Astrocyte of the spinal cord (primary cell): Measurements from ENCODE around the gene CRTC3.

Experiments used
- DNase-seq: peaks from one replicate; pipeline ENCODE4 v3.0.0; 2011; ENCODE audit warnings: low read depth, low spot score
- H3K4me3 ChIP-seq: 2 replicates; pipeline ENCODE4 v1.5.1; 2011; ENCODE audit warnings: low read depth, mild to moderate bottlenecking, low read length, moderate library complexity
- CTCF ChIP-seq: IDR thresholded peaks from 2 replicates; pipeline ENCODE4 v1.5.1; 2012; ENCODE audit warnings: low read depth, mild to moderate bottlenecking, low read length, inconsistent platforms
- in situ Hi-C: cut with HindIII; loops from 2 replicates; pipeline ENCODE4 v1.10.0; 2017; ENCODE audit warnings: low sequenced_read_pairs

Gene CRTC3

GRCh38 chr15:90609242-90610180 is 79.8 kb downstream of the CRTC3 start:
- H3K4me3 ChIP-seq = no peak overlapping the region
- no peak for TF ChIP-seq CTCF
- in situ Hi-C loops = no loop called here
- no peak for DNase-seq

- no peak for TF ChIP-seq CTCF
- DNase-seq = peak; percentile 18
- in situ Hi-C loops = no loop called here
- H3K4me3 ChIP-seq = no peak overlapping the region
These were observed 80.5 kb downstream of the CRTC3 start for GRCh38 chr15:90610190-90610589.

GRCh38 chr15:90611157-90611556 is 81.4 kb downstream of the CRTC3 start:
- H3K4me3 ChIP-seq = no peak overlapping the region
- in situ Hi-C loops = no loop called here
- no peak for DNase-seq
- no peak for TF ChIP-seq CTCF

GRCh38 chr15:90617171-90617570 is 87.4 kb downstream of the CRTC3 start:
- no peak for TF ChIP-seq CTCF
- in situ Hi-C loops = no loop called here

GRCh38 chr15:90617668-90618097 is 88.0 kb downstream of the CRTC3 start:
- no peak overlapping the region for H3K4me3 ChIP-seq
- DNase-seq = peak; percentile 40
- in situ Hi-C loops = no loop called here
- no peak for TF ChIP-seq CTCF

More at GRCh38 chr15:90617171-90617570, 87.4 kb downstream of the CRTC3 start:
- H3K4me3 ChIP-seq = no peak overlapping the region
- no peak for DNase-seq

GRCh38 chr15:90618330-90619125 is 88.8 kb downstream of the CRTC3 start:
- DNase-seq = no peak
- TF ChIP-seq CTCF = peak; percentile 4
- in situ Hi-C loops = no loop called here
- no peak overlapping the region for H3K4me3 ChIP-seq
